Measurements from ENCODE around the gene KIAA0930. TPM values are rescaled to one million over a fixed set of nuclear protein-coding genes. Genes with fewer than 3 reads are reported as not detected.

KIAA0930 gene
- total RNA-seq, 1 experiment from 2014 or later, result 15.2 TPM

GRCh38 chr22:45218976-45219375 is 21.7 kb downstream of the KIAA0930 start:
- Histone ChIP-seq H3K27ac (no peak overlapping the region), H3K4me3 (no peak overlapping the region), H3K36me3 (no peaks in the 10 kb centered on the region), H3K4me1 (peaks cover 9% of the 10 kb centered on the region; the same call in 1 of the 2 replicates), H3K27me3 (no peaks in the 10 kb centered on the region), H3K9me3 (replicated peaks) (no peaks in the 10 kb centered on the region)
- peak; percentile 50 to 64 for DNase-seq

- DNase-seq, result no peak
- Histone ChIP-seq H3K4me3 (no peak overlapping the region), H3K36me3 (no peaks in the 10 kb centered on the region), H3K4me1 (peaks cover 9% of the 10 kb centered on the region; the same call in 1 of the 2 replicates), H3K9me3 (replicated peaks) (no peaks in the 10 kb centered on the region), H3K27ac (no peak overlapping the region), H3K27me3 (no peaks in the 10 kb centered on the region)
Measured at GRCh38 chr22:45217806-45218205, 22.9 kb downstream of the KIAA0930 start.

- no peak overlapping the region for H3K4me3 ChIP-seq
- peaks cover 9% of the 10 kb centered on the region; the same call in 1 of the 2 replicates for H3K4me1 ChIP-seq
- no peaks in the 10 kb centered on the region for H3K9me3 ChIP-seq (replicated peaks)
- no peaks in the 10 kb centered on the region for H3K36me3 ChIP-seq
- no peak for DNase-seq
- no peaks in the 10 kb centered on the region for H3K27me3 ChIP-seq
- no peak overlapping the region for H3K27ac ChIP-seq
Measured at GRCh38 chr22:45217345-45217744, 23.3 kb downstream of the KIAA0930 start.

- peak; percentile 72 to 77 for DNase-seq
- H3K27ac ChIP-seq, result no peak overlapping the region
- H3K36me3 ChIP-seq, result no peaks in the 10 kb centered on the region
- no peaks in the 10 kb centered on the region for H3K27me3 ChIP-seq
- no peak overlapping the region for H3K4me3 ChIP-seq
- H3K9me3 ChIP-seq (replicated peaks), result no peaks in the 10 kb centered on the region
- peaks cover 9% of the 10 kb centered on the region; the same call in 1 of the 2 replicates for H3K4me1 ChIP-seq
Measured at GRCh38 chr22:45216133-45217003, 24.3 kb downstream of the KIAA0930 start.

- Histone ChIP-seq H3K27me3 (no peaks in the 10 kb centered on the region), H3K27ac (no peak overlapping the region), H3K9me3 (replicated peaks) (no peaks in the 10 kb centered on the region), H3K4me3 (no peak overlapping the region), H3K36me3 (no peaks in the 10 kb centered on the region), H3K4me1 (peaks cover 5% of the 10 kb centered on the region; the same call in 1 of the 2 replicates)
- DNase-seq, result no peak
Measured at GRCh38 chr22:45212992-45213751, 27.5 kb downstream of the KIAA0930 start.

GRCh38 chr22:45212306-45212709 is 28.4 kb downstream of the KIAA0930 start:
- H3K27me3 ChIP-seq, result no peaks in the 10 kb centered on the region
- H3K4me1 ChIP-seq, result peaks cover 5% of the 10 kb centered on the region; the same call in 1 of the 2 replicates
- no peaks in the 10 kb centered on the region for H3K36me3 ChIP-seq
- H3K4me3 ChIP-seq, result peak overlapping the region; percentile 27
- peak; percentile 30 to 53 for DNase-seq
- H3K27ac ChIP-seq, result no peak overlapping the region
- no peaks in the 10 kb centered on the region for H3K9me3 ChIP-seq (replicated peaks)

GRCh38 chr22:45211848-45212247 is 28.8 kb downstream of the KIAA0930 start:
- H3K27me3 ChIP-seq, result no peaks in the 10 kb centered on the region
- H3K27ac ChIP-seq, result no peak overlapping the region

GRCh38 chr22:45211435-45211834 is 29.3 kb downstream of the KIAA0930 start:
- H3K27ac ChIP-seq, result no peak overlapping the region
- H3K36me3 ChIP-seq, result no peaks in the 10 kb centered on the region
- no peak overlapping the region for H3K4me3 ChIP-seq
- no peaks in the 10 kb centered on the region for H3K9me3 ChIP-seq (replicated peaks)
- H3K27me3 ChIP-seq, result no peaks in the 10 kb centered on the region
- no peak for DNase-seq
- no peaks in the 10 kb centered on the region; the same call in 1 of the 2 replicates for H3K4me1 ChIP-seq

More at GRCh38 chr22:45211848-45212247, 28.8 kb downstream of the KIAA0930 start:
- Histone ChIP-seq H3K4me3 (peak overlapping the region; percentile 27; the same call in 1 of the 2 replicates), H3K4me1 (peaks cover 4% of the 10 kb centered on the region; the same call in 1 of the 2 replicates), H3K36me3 (no peaks in the 10 kb centered on the region), H3K9me3 (replicated peaks) (no peaks in the 10 kb centered on the region)
- DNase-seq, result no peak

GRCh38 chr22:45210991-45211390 is 29.7 kb downstream of the KIAA0930 start:
- H3K27ac ChIP-seq, result no peak overlapping the region
- H3K4me1 ChIP-seq, result no peaks in the 10 kb centered on the region
- no peaks in the 10 kb centered on the region for H3K27me3 ChIP-seq
- H3K36me3 ChIP-seq, result no peaks in the 10 kb centered on the region
- no peak for DNase-seq
- H3K9me3 ChIP-seq (replicated peaks), result no peaks in the 10 kb centered on the region
- no peak overlapping the region for H3K4me3 ChIP-seq

GRCh38 chr22:45210577-45210976 is 30.1 kb downstream of the KIAA0930 start:
- no peak overlapping the region for H3K4me3 ChIP-seq
- H3K27me3 ChIP-seq, result no peaks in the 10 kb centered on the region
- DNase-seq, result no peak
- no peaks in the 10 kb centered on the region for H3K36me3 ChIP-seq
- no peak overlapping the region for H3K27ac ChIP-seq
- H3K9me3 ChIP-seq (replicated peaks), result no peaks in the 10 kb centered on the region
- H3K4me1 ChIP-seq, result no peaks in the 10 kb centered on the region

- no peaks in the 10 kb centered on the region for H3K27me3 ChIP-seq
- no peaks in the 10 kb centered on the region for H3K36me3 ChIP-seq
- no peak for DNase-seq
- H3K4me3 ChIP-seq, result no peak overlapping the region
- no peak overlapping the region for H3K27ac ChIP-seq
- H3K4me1 ChIP-seq, result no peaks in the 10 kb centered on the region
- H3K9me3 ChIP-seq (replicated peaks), result no peaks in the 10 kb centered on the region
Measured at GRCh38 chr22:45210174-45210573, 30.5 kb downstream of the KIAA0930 start.

- Histone ChIP-seq H3K4me3 (no peak overlapping the region), H3K27ac (no peak overlapping the region), H3K36me3 (no peaks in the 10 kb centered on the region), H3K27me3 (no peaks in the 10 kb centered on the region), H3K9me3 (replicated peaks) (no peaks in the 10 kb centered on the region), H3K4me1 (no peaks in the 10 kb centered on the region)
- no peak for DNase-seq
Measured at GRCh38 chr22:45208993-45209838, 31.5 kb downstream of the KIAA0930 start.

- Histone ChIP-seq H3K9me3 (replicated peaks) (no peaks in the 10 kb centered on the region), H3K4me1 (no peaks in the 10 kb centered on the region), H3K27ac (no peak overlapping the region), H3K4me3 (no peak overlapping the region), H3K27me3 (no peaks in the 10 kb centered on the region), H3K36me3 (no peaks in the 10 kb centered on the region)
- DNase-seq, result no peak
Measured at GRCh38 chr22:45208696-45208992, 32.0 kb downstream of the KIAA0930 start.

- Histone ChIP-seq H3K36me3 (no peaks in the 10 kb centered on the region), H3K4me1 (no peaks in the 10 kb centered on the region), H3K4me3 (no peak overlapping the region), H3K9me3 (replicated peaks) (no peaks in the 10 kb centered on the region), H3K27ac (no peak overlapping the region), H3K27me3 (no peaks in the 10 kb centered on the region)
- no peak for DNase-seq
Measured at GRCh38 chr22:45207981-45208664, 32.6 kb downstream of the KIAA0930 start.
